Adrenal gland (tissue), 12 donors: Measurements from ENCODE around the gene PACSIN2. TPM values are rescaled to one million over a fixed set of nuclear protein-coding genes. Genes with fewer than 3 reads are reported as not detected.
A peak's percentile ranks its signal among the peaks of the same experiment; 100 is the strongest.
"Not testable (repeated sequence)": the region's sequence is repeated elsewhere in the genome, so short reads cannot be mapped to it uniquely, and the experiment has no call there.

Experiments used
- DNase-seq, 7 donors: peaks; one replicate each; pipeline ENCODE4 v3.0.0-alpha.2; 2019 to 2020
- H3K27ac ChIP-seq, 5 donors: fragments of 200-600 bp; sonication (generic) in 4 of 5; 1 replicate in 3 of 5; 2 replicates in 2 of 5; pipeline versions ENCODE4 v1.5.1 to v1.8.0; 2016 to 2020; ENCODE audit warnings: mild to moderate bottlenecking in 1 of 5
- H3K27me3 ChIP-seq: fragments of 200-600 bp; 2 replicates; pipeline ENCODE4 v1.8.0; 2021
- H3K36me3 ChIP-seq, 2 donors: fragments of 200-600 bp; replicated peaks in 1 of 2; 1 replicate in 1 of 2; 2 replicates in 1 of 2; pipeline versions ENCODE4 v1.5.1 to v1.8.0; 2018 to 2022
- H3K4me1 ChIP-seq, 2 donors: fragments of 200-600 bp; replicated peaks in 1 of 2; 1 replicate in 1 of 2; 2 replicates in 1 of 2; pipeline versions ENCODE4 v1.5.1 to v1.8.0; 2018 to 2021
- H3K4me3 ChIP-seq, 4 donors: fragments of 200-600 bp; sonication (generic) in 3 of 4; one replicate each; pipeline ENCODE4 v1.5.1; 2016 to 2018
- H3K9me3 ChIP-seq, 3 donors: fragments of 200-600 bp; sonication (generic) in 1 of 3; replicated peaks in 1 of 3; 1 replicate in 2 of 3; 2 replicates in 1 of 3; pipeline versions ENCODE4 v1.5.1 to v1.8.0; 2016 to 2021
- POLR2A ChIP-seq, 2 donors: fragments of 450-650 bp; IDR thresholded peaks; one replicate each; pipeline ENCODE4 v1.6.1; 2017; ENCODE audit warnings: antibody characterized with exemption in 2 of 2, mild to moderate bottlenecking in 2 of 2, moderate library complexity in 1 of 2
- WGBS, 4 donors: extraction: QIAGEN DNeasy Blood & Tissue Kit in 2 of 4; methylation state at CpG; one replicate each; pipeline versions ENCODE4 v1.1.5 to v1.1.7; 2013 to 2017; 5-methylcytosine and 5-hydroxymethylcytosine counted together
- intact Hi-C, 2 donors: fragments of 100-400 bp; cut with DNase I; formaldehyde crosslinking; loops; one replicate each; pipeline versions ENCODE4 v1.14.1 to v1.15.0; 2022 to 2023
- polyA plus RNA-seq, 3 donors: library from polyadenylated mRNA; stranded (reverse); fragments of 200-250 nt in 2 of 3; fragments of 350-450 nt in 1 of 3; fragmentation: Illumina TruSeq in 1 of 3; extraction: RNeasy Lipid Tissue Mini Kit (QIAGEN cat#74804) in 1 of 3; gene quantifications; one replicate each; pipeline ENCODE4 v1.2.3, GENCODE V29; 2013 to 2014
- total RNA-seq, 9 donors: library from RNA; depleted of rRNA in 4 of 9; stranded (reverse); fragments of >200 nt in 4 of 9; fragments of 120-200 nt in 1 of 9; fragmentation: NEBNext Ultra II Directional in 1 of 9; extraction: Animal tissue kit (Norgen Biotek cat#: 25700) in 1 of 9; gene quantifications; one replicate each; pipeline versions ENCODE4 v1.1.0 to v1.2.4, GENCODE V29; 2013 to 2023
- TF ChIP-seq, protein P1 (sequence below), 6 experiments: fragments of 450-650 bp in 4 of 6; fragments of 200-600 bp in 2 of 6; sonication (generic) in 1 of 6; IDR thresholded peaks; 1 replicate in 5 of 6; 2 replicates in 1 of 6; pipeline versions ENCODE4 v1.5.1 to v1.8.0; 2016 to 2021; ENCODE audit warnings: antibody characterized with exemption in 6 of 6, mild to moderate bottlenecking in 2 of 6, moderate library complexity in 1 of 6
- donor health status: healthy with polysubstance abuse.
- donor health status: Bipolar disorder and iron deficiency.
- donor health status: DM: yes; HTN: yes; CAD: no.
- donor health status: DM: no; HTN: no; CAD: no.
- donor health status: DM: no; HTN: no; CAD: no.
- donor health status: DM: yes; HTN: yes; CAD: no.

Gene PACSIN2
- total and polyA plus RNA-seq, 12 donors, result 29.8 to 186 (median 115) TPM

DNA sequence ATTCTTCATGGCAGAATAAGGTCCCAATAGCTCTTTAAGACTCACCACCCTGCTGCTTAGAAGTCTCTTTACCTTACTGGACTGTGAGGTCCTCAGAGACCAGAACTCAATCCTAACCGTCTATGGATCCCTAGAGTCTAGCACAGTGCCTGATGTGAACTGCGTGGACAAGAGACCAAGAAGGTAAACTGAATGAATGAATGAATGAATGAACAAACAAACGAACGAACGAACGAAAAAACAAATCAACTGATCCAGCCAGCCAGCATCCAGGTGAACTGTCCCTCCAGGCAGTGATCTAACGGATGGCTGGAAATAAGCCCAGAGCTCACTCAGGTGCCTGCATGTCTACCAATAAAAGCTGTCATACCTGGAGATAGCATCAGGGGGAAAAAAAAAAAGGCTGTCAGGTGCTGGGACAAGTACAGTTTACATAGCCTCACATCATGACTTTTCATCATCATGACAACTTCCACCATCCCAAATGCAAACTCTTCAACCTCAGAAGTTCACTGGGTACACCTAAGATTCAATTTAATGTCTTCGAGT, 59.8 kb downstream of the PACSIN2 start:
- TF ChIP-seq, protein P1, sequence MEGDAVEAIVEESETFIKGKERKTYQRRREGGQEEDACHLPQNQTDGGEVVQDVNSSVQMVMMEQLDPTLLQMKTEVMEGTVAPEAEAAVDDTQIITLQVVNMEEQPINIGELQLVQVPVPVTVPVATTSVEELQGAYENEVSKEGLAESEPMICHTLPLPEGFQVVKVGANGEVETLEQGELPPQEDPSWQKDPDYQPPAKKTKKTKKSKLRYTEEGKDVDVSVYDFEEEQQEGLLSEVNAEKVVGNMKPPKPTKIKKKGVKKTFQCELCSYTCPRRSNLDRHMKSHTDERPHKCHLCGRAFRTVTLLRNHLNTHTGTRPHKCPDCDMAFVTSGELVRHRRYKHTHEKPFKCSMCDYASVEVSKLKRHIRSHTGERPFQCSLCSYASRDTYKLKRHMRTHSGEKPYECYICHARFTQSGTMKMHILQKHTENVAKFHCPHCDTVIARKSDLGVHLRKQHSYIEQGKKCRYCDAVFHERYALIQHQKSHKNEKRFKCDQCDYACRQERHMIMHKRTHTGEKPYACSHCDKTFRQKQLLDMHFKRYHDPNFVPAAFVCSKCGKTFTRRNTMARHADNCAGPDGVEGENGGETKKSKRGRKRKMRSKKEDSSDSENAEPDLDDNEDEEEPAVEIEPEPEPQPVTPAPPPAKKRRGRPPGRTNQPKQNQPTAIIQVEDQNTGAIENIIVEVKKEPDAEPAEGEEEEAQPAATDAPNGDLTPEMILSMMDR (IDR thresholded peaks at IDR 0.05), result no peak
- TF ChIP-seq POLR2A (IDR thresholded peaks at IDR 0.05), result no peak
- Histone ChIP-seq H3K4me1 (peaks cover 29 to 41% of the 10 kb centered on the region in 2 donors), H3K36me3 (no peaks in the 10 kb centered on the region), H3K4me3 (no peak overlapping the region), H3K9me3 (no peaks in the 10 kb centered on the region), H3K27me3 (no peaks in the 10 kb centered on the region), H3K27ac (no peak overlapping the region)
- intact Hi-C loops, result no loop called here
- 94 to 98% (median 95%) methylated on average over 8 of the region's 8 CpGs for whole genome bisulfite sequencing, 4 donors
- peak in 1 of 7 donors; percentile 18 for DNase-seq

GRCh38 chr22:42953751-42954150, 61.2 kb downstream of the PACSIN2 start:
- H3K36me3 ChIP-seq, H3K4me3 ChIP-seq, H3K27me3 ChIP-seq, intact Hi-C loops, H3K9me3 ChIP-seq, H3K27ac ChIP-seq, DNase-seq: not testable (repeated sequence)
- WGBS, 4 donors, result 83 to 87% (median 84%) methylated on average over 6 of the region's 6 CpGs
- peaks cover 15 to 33% of the 10 kb centered on the region in 2 donors for H3K4me1 ChIP-seq

DNA sequence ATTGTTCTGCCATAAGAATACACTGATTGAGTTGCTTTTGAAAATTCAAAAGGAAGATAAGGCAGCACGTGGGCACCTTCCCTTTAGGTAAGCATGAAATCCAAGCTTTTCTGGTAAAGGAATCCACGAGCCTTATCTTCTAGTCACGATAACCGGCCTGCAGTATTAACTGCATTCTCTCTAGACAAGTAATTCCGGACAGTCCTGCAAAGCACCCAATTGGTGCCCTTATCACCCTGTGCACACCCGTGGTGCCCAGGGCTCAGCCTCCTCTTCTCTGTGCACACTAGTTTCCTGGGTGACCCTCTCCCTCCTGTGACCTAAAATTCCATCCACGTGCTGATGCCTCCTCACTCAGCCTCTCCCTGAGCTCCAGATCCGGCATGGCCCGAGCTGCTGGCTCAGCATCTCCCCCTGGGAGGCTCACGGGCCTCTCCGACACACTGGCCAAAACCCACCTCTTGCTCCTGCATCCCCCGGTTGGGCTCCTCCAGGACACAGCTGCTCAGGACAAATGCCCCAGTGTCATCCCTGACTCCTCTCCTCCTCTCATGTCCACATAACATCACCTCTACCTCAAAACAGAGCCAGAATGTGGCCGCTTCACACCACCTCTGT, 63.7 kb downstream of the PACSIN2 start:
- H3K27ac ChIP-seq, result peak overlapping the region in 1 of 5 donors; percentile 11
- no peaks in the 10 kb centered on the region for H3K36me3 ChIP-seq
- WGBS, 4 donors, result 71 to 83% (median 76%) methylated on average over 11 to 13 of the region's 13 CpGs
- TF ChIP-seq, protein P1 (IDR thresholded peaks at IDR 0.05), result no peak
- no peak for TF ChIP-seq POLR2A (IDR thresholded peaks at IDR 0.05)
- H3K9me3 ChIP-seq, result no peaks in the 10 kb centered on the region
- H3K27me3 ChIP-seq, result no peaks in the 10 kb centered on the region
- peaks cover 8 to 37% of the 10 kb centered on the region in 2 donors for H3K4me1 ChIP-seq
- DNase-seq, result peak in 1 of 7 donors; percentile 39
- H3K4me3 ChIP-seq, result no peak overlapping the region
- intact Hi-C loops, result no loop called here

DNA sequence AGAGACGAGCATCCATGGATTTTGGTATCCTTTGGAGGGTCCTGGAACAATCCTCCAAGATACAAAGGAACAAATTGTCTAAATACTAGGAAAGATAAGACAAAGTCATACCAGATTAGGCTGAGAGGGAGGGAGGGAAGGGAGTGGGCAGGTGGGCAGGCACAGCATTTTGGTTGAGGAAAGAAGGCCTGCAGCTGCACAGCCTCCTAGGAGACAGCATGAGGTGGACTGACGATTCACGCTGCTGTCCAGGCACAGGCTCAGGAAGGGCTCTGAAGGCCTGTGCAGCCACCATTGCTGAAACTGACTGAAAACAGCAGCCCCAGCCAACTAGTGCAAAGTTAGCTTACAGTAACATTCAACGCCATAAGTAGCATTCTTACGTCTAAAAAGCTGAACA, 64.7 kb downstream of the PACSIN2 start:
- no peaks in the 10 kb centered on the region for H3K36me3 ChIP-seq
- no peak for DNase-seq
- H3K27me3 ChIP-seq, result no peaks in the 10 kb centered on the region
- TF ChIP-seq, protein P1 (IDR thresholded peaks at IDR 0.05), result no peak
- no peak for TF ChIP-seq POLR2A (IDR thresholded peaks at IDR 0.05)
- no peaks in the 10 kb centered on the region for H3K9me3 ChIP-seq
- H3K4me3 ChIP-seq, result no peak overlapping the region
- H3K27ac ChIP-seq, result no peak overlapping the region
- H3K4me1 ChIP-seq, result peaks cover 12 to 44% of the 10 kb centered on the region in 2 donors
- intact Hi-C loops, result no loop called here
- 79 to 90% (median 86%) methylated on average over 5 of the region's 5 CpGs for WGBS, 4 donors

DNA sequence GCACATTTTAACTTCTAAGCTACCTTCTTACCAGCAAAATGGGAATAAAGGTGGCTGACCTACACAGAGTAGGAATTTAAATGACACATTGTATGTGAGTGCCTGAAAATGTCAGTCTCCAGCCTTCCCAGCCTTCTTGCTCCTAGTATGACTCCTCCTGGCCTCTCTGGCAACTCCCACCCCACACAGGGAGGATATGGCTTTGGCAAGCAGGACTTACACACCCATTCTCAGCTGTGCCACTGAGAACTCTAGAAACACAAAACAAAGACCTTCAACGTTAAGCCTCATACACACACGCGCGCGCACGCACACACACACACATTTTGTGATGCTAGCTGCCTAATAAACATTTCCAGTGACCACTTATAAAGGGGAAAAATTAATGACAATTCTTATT, 65.8 kb downstream of the PACSIN2 start:
- Histone ChIP-seq H3K27ac (peak overlapping the region in 2 of 5 donors; percentile 22 to 54), H3K36me3 (no peaks in the 10 kb centered on the region), H3K4me1 (peaks cover 13 to 55% of the 10 kb centered on the region in 2 donors), H3K4me3 (no peak overlapping the region), H3K9me3 (no peaks in the 10 kb centered on the region), H3K27me3 (no peaks in the 10 kb centered on the region)
- no peak for TF ChIP-seq POLR2A (IDR thresholded peaks at IDR 0.05)
- TF ChIP-seq, protein P1 (IDR thresholded peaks at IDR 0.05), result no peak
- DNase-seq, result peak in 1 of 7 donors; percentile 52
- WGBS, 4 donors, result 74 to 85% (median 80%) methylated on average over 6 of the region's 6 CpGs
- intact Hi-C loops, result no loop called here
